Panc1 (cell line): ENCODE results near the gene MSANTD1. TPM values are rescaled to one million over a fixed set of nuclear protein-coding genes. Genes with fewer than 3 reads are reported as not detected.

ENCODE experiments used
- ATAC-seq: fragments of 200-7000 bp; cut with Tn5 transposase; 2 replicates; pipeline ENCODE4 v1.9.1; 2020; ENCODE audit warnings: mild to moderate bottlenecking, moderate library complexity
- BruUV-seq: library from RNA; stranded (reverse); fragments of 400-500 nt; replicated peaks from 2 replicates; lab custom pipeline; 2021; lab: Mats Ljungman, UMichigan
- CTCF ChIA-PET: fragments of 300-600 bp; sonication (Branson Sonifier 250); formaldehyde crosslinking; loops from one replicate; lab custom pipeline; 2022; ENCODE audit warnings: antibody characterized with exemption; lab: Charles Lee
- POLR2A ChIA-PET: fragments of 300-600 bp; sonication (Branson Sonifier 250); formaldehyde crosslinking; loops from one replicate; lab custom pipeline; 2022; ENCODE audit warnings: antibody characterized with exemption; lab: Charles Lee
- DNase-seq: peaks from one replicate; pipeline ENCODE4 v3.0.0-alpha.2; 2010; ENCODE audit warnings: low read depth, low spot score
- H3K27ac ChIP-seq: 2 replicates; pipeline ENCODE4 v1.5.1; 2011; ENCODE audit warnings: mild to moderate bottlenecking, low read length, inconsistent platforms
- H3K27me3 ChIP-seq: fragments of 200-500 bp; sonication (Bioruptor generic); 2 replicates; pipeline ENCODE4 v1.6.0; 2014; ENCODE audit warnings: low read length, inconsistent platforms; ENCODE audit not compliant: control insufficient read depth, insufficient read depth
- H3K36me3 ChIP-seq: fragments of 200-500 bp; sonication (Bioruptor generic); 2 replicates; pipeline ENCODE4 v1.5.1; 2014; ENCODE audit warnings: inconsistent platforms, mild to moderate bottlenecking, low read length, moderate library complexity; ENCODE audit not compliant: control insufficient read depth, insufficient read depth
- H3K4me1 ChIP-seq: 2 replicates; pipeline ENCODE4 v1.5.1; 2011; ENCODE audit warnings: inconsistent platforms, mild to moderate bottlenecking, low read length, moderate library complexity; ENCODE audit not compliant: control insufficient read depth, insufficient read depth
- H3K4me3 ChIP-seq, 2 experiments: 2 replicates each; pipeline ENCODE4 v1.5.1; 2011 to 2012; ENCODE audit warnings: low read depth in 2 of 2, low read length in 2 of 2, mild to moderate bottlenecking in 2 of 2, inconsistent platforms in 1 of 2, moderate library complexity in 1 of 2
- H3K9me3 ChIP-seq: fragments of 200-500 bp; sonication (Bioruptor generic); 2 replicates; pipeline ENCODE4 v1.5.1; 2014; ENCODE audit warnings: low read depth, mild to moderate bottlenecking, inconsistent platforms, low read length, moderate library complexity; ENCODE audit not compliant: control insufficient read depth, insufficient read depth
- CTCF ChIP-seq: fragments of 450-650 bp; IDR thresholded peaks from 2 replicates; pipeline ENCODE4 v1.5.1; 2017; ENCODE audit warnings: mild to moderate bottlenecking
- POLR2AphosphoS5 ChIP-seq: IDR thresholded peaks from 2 replicates; pipeline ENCODE4 v1.6.1; 2012; ENCODE audit warnings: mild to moderate bottlenecking, low read depth, low read length, moderate library complexity
- SIN3A ChIP-seq: IDR thresholded peaks from 2 replicates; pipeline ENCODE4 v1.6.1; 2012; ENCODE audit warnings: low read depth, mild to moderate bottlenecking, low read length, moderate library complexity, borderline replicate concordance; ENCODE audit not compliant: insufficient read depth
- TCF7L2 ChIP-seq: IDR thresholded peaks from 2 replicates; pipeline ENCODE4 v1.6.1; 2011; ENCODE audit warnings: mild to moderate bottlenecking, low read depth, low read length, inconsistent platforms
- in situ Hi-C: cut with HindIII; loops from 2 replicates; pipeline ENCODE4 v1.10.0; 2016; ENCODE audit warnings: low sequenced_read_pairs, low pct_unique_long_range_greater_than_20kb
- intact Hi-C: fragments of 100-400 bp; cut with micrococcal nuclease; formaldehyde crosslinking; loops from one replicate; pipeline ENCODE4 v1.10.0; 2022; ENCODE audit not compliant: unreplicated experiment
- total RNA-seq: library from RNA; stranded (reverse); gene quantifications from one replicate; pipeline ENCODE4 v1.2.1, GENCODE V29; 2021; ENCODE audit not compliant: unreplicated experiment
- TF ChIP-seq, protein P1 (sequence below), 2 experiments: IDR thresholded peaks; 2 replicates each; pipeline ENCODE4 v1.6.1; 2011 to 2012; ENCODE audit warnings: low read depth in 2 of 2, control low read depth in 1 of 2, low read length in 1 of 2, mild to moderate bottlenecking in 1 of 2, moderate library complexity in 1 of 2; ENCODE audit not compliant: insufficient read depth in 1 of 2

The MSANTD1 gene
- total RNA-seq, 1 experiment from 2014 or later: 0.57 TPM

DNA sequence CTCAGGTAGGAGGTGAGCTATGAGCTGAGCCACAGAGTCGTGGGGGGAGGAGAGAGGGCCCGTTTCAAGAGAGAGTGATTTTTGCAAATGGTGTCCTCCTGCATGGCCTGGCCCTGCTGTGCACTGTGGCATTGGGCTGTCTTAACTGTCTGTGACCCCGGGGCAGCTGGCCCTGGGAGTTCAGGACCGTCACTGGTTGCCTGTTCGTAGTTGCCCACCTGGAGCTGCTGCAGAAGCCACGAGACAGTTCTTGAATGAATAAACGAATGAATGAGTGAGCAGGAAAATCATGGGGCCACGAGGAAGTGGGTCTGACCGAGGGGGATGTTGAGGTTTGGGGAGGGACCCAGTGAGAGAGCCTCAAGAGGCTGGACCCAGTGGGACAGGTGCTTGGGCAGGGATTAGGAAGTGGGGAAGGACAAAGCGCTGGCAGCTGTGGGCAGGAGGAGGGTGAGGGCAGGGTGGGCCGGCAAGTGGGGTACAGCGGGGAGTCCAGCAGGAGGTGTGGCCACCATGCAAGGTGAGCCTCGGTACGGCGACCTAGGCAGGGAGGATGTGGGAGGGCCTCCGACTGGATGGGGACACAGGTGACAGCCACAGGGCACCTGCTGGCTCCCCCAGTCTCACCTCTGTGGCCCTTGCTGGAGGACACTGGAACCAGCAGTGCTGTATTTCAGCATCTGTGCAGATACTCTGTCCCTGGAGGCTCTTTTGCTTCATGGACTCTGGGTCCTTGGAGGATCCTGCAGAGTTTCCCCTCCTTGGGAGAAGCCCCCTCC lies 54.0 kb downstream of the MSANTD1 start:
- TF ChIP-seq CTCF (no peak), POLR2AphosphoS5 (no peak), SIN3A (no peak), TCF7L2 (no peak)
- TF ChIP-seq, protein P1, sequence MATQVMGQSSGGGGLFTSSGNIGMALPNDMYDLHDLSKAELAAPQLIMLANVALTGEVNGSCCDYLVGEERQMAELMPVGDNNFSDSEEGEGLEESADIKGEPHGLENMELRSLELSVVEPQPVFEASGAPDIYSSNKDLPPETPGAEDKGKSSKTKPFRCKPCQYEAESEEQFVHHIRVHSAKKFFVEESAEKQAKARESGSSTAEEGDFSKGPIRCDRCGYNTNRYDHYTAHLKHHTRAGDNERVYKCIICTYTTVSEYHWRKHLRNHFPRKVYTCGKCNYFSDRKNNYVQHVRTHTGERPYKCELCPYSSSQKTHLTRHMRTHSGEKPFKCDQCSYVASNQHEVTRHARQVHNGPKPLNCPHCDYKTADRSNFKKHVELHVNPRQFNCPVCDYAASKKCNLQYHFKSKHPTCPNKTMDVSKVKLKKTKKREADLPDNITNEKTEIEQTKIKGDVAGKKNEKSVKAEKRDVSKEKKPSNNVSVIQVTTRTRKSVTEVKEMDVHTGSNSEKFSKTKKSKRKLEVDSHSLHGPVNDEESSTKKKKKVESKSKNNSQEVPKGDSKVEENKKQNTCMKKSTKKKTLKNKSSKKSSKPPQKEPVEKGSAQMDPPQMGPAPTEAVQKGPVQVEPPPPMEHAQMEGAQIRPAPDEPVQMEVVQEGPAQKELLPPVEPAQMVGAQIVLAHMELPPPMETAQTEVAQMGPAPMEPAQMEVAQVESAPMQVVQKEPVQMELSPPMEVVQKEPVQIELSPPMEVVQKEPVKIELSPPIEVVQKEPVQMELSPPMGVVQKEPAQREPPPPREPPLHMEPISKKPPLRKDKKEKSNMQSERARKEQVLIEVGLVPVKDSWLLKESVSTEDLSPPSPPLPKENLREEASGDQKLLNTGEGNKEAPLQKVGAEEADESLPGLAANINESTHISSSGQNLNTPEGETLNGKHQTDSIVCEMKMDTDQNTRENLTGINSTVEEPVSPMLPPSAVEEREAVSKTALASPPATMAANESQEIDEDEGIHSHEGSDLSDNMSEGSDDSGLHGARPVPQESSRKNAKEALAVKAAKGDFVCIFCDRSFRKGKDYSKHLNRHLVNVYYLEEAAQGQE (IDR thresholded peaks at IDR 0.05; ENCODE audit: insufficient read depth in 1 of 2, low read depth in 2 of 2, low read length in 1 of 2): no peak
- ChIA-PET POLR2A (no interaction called here), CTCF (no interaction called here)
- intact Hi-C loops: no loop called here
- no peak overlapping the region for H3K4me3 ChIP-seq
- H3K27me3 ChIP-seq: no peaks in the 10 kb centered on the region
- DNase-seq (no peak), ATAC-seq (no peak)
- H3K27ac ChIP-seq: no peak overlapping the region
- in situ Hi-C loops: no loop called here
- H3K4me1 ChIP-seq: peaks cover 2% of the 10 kb centered on the region; the same call in 1 of the 2 replicates
- no TSS peak for BruUV-seq
- H3K36me3 ChIP-seq: no peaks in the 10 kb centered on the region
- H3K9me3 ChIP-seq: no peaks in the 10 kb centered on the region

- H3K27ac ChIP-seq: no peak overlapping the region
- H3K27me3 ChIP-seq: no peaks in the 10 kb centered on the region
- no TSS peak for BruUV-seq
- intact Hi-C loops: no loop called here
- POLR2A ChIA-PET: interaction anchor here (0.6 kb wide), 1 partner anchor 45 kb away, joined by 3 read pairs; no protein-coding TSS in a partner anchor
- in situ Hi-C loops: no loop called here
- CTCF ChIA-PET: no interaction called here
- peaks cover 2% of the 10 kb centered on the region; the same call in 1 of the 2 replicates for H3K4me1 ChIP-seq
- TF ChIP-seq, protein P1 (IDR thresholded peaks at IDR 0.05; ENCODE audit: insufficient read depth in 1 of 2, low read depth in 2 of 2, low read length in 1 of 2): no peak
- DNase-seq (no peak), ATAC-seq (no peak)
- H3K9me3 ChIP-seq: no peaks in the 10 kb centered on the region
- no peaks in the 10 kb centered on the region for H3K36me3 ChIP-seq
- no peak overlapping the region for H3K4me3 ChIP-seq
These were observed 54.5 kb downstream of the MSANTD1 start for GRCh38 chr4:3303565-3303824.
